Measurements from ENCODE around the gene LYPD6B.

GRCh38 chr2:149134335-149134923 is 95.9 kb downstream of the LYPD6B start:
- TF ChIP-seq POLR2A (IDR thresholded peaks at IDR 0.05) (no peak), CTCF (IDR thresholded peaks at IDR 0.05) (no peak), EP300 (IDR thresholded peaks at IDR 0.05) (no peak)

All from ovary (tissue), 3 donors.